GM19452 (cell line): ENCODE results near the gene CNKSR3.

Experiments used
- ATAC-seq: cut with Tn5 transposase; IDR thresholded peaks from one replicate; pipeline ENCODE4 v1.9.1; 2021; ENCODE audit not compliant: unreplicated experiment

Gene CNKSR3

DNA sequence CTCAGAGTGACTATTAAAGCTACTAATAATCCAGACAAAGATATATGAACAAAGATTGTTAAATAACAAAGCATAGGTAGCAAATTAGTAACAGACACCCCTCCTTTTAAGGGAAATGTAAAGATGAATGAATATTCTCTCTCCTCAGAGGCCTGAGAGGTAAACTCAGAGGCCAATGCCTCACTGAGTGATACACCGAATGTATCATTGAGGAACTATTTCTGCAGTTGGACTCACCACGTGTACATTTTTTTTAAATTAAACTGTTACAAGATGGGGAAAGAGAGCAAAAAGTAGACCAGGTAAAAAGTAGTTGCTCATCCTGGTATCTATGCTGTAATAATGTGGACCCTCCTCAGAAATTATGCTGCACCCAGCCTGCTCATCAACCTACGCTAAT lies 81.6 kb downstream of the CNKSR3 start:
- no peak for ATAC-seq

DNA sequence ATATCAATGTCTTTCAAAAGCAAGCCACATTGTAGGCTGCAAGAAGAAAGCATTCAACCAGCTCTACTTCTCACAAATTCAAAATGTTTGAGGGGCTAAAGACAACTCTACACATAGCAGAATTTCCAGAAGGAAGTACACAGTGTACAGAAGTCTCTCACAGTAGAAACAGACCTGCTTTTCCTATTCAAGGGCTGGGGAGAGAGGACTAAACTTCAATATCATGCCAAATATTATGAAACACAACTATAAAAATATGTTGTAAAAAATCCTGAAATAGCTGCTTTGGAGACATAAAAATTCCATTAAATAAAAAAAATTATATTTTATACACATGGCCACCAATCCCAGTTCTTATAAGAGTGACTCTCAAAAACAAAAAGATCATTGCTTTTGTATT lies 83.0 kb downstream of the CNKSR3 start:
- ATAC-seq, result no peak

DNA sequence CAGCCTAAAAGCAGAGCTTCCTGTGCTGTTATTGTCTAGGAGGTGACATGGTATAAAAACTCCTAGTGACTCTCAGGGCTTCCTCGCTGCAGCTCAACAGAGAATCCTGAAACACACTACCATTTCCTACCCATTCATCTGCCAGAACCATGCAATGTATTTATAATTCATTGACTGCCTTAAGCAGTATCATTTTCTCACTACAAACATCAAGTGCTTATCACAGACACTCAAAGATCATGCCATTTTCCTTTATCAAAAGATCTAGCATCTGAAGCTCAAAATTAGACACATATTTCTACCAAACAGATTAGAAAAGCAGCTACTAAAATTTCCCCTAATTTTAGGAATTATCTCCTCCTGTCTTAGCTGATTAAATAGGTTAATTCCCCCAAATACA lies 83.5 kb downstream of the CNKSR3 start:
- ATAC-seq, result no peak

DNA sequence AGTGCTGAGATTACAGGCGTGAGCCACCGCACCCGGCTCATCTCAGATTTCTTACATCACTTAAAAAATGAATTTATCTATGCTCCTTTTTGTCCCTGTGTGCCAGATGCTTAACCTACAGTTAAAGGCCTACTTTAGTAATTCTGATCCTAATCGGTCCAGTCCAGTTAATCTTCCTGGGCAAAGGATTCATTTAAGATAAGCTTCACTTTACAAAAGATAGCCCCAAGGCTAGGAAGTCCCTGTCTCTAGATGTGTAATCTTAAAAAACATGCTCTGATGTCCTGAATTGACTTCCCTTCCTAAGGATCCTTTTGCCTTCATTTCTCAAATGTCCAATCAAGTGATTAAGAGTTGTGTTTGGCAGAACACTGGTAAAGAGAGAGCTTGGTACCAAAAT lies 85.5 kb downstream of the CNKSR3 start:
- no peak for ATAC-seq

DNA sequence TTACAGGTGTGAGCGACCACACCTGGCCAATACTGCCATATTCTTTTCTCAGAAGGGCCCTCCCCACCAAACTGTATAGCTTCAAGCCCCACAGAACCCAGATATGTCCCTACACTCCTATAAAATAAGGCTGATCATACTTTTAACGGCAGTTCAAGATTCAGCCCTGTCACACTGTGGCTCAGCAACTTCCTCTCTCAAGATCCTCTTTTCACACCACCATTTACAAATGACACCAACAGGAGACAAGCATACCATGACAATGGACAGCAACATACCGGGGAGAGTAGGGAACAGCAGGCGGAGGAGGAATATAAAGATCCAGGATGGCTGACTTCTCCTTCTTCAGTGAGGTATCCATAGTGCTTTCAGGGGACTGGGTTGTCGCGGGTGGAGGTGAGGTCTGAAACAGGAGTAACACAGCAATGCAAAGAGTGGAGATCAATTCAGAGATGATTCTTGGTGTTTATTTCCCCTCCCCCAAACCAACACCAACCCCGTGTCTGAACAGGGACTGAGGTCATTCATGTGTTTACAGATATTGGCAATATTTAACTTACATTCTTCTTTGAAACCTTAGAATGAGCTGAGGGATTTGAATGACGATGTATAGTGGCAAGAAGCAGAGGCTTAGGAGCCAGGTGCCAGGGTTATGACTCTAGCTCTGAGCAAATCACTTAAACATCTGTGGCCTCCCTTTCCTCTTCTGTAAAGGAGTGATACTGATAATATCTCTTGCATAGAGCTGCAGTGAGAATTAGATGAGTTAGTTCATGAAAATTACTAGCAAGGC lies 96.3 kb downstream of the CNKSR3 start:
- ATAC-seq, result peak; percentile 81

DNA sequence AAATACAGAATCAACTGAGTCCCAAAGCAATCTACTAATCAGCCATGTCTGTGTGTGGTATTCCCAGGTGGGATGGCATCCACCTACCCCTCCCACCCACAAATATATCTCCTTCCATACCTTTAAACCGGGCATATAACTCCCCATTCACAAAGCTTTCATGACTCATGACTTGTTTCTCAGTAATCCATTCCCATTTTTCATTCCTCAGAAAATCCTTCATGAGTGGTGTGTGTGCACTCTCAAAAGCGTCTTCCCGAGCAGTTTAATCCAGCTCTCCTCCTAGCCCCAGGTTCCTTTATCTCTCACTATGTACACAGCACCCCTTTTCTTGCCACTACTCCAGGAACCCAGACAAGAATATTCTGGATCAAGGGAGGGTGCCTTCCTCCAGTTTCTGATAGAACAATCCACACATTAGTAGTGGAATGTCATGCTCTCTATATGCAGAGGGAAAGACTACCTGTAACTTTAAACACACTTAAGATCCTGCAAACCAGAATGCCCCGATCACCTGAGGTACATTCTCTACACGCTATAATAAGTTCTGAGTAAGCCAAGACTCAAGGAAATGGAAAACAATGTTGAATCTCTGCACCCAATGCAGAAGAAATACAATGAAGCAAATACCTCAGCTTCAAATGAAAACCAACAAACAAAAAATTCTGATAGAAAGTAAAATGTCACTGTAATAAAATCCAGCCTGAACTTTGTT lies 98.2 kb downstream of the CNKSR3 start:
- ATAC-seq, result no peak

DNA sequence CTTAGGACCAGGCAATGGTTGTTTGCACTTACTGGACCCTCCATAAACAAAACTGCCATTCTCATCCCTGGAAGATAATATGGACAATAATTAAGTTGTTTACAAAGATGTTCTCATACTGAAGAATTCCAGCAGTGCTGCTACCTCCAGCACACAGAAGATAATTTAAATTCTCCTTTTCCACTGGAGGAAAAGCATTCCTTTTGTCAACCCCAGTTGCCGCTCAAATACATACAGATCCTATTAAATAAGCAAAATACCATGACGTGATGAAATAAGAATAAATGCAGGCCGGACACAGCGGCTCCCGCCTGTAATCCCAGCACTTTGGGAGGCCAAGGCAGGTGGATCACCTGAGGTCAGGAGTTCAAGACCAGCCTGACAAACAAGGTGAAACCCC lies 99.4 kb downstream of the CNKSR3 start:
- ATAC-seq, result no peak

DNA sequence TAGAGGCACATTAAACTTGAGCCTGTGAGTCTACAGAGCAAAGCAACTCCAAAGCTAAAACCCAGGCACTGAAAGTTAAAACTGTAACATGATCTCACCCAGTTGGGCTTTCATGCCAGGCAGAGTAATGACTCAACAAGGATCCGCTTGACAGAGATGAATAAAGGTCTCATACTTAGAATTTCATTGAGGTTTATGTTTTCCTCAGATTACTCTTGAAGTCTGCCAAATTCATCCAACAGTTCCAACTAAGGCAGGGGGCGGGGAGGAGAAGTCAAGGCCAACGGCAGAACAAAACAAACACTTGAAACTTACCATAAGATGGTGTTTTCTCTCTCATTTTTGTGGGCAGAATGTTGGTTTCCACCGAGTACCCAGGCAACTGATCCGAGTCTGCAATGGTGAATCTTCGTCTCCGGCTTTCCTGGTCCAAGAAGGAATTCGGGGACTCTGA lies 99.8 kb downstream of the CNKSR3 start:
- no peak for ATAC-seq

DNA sequence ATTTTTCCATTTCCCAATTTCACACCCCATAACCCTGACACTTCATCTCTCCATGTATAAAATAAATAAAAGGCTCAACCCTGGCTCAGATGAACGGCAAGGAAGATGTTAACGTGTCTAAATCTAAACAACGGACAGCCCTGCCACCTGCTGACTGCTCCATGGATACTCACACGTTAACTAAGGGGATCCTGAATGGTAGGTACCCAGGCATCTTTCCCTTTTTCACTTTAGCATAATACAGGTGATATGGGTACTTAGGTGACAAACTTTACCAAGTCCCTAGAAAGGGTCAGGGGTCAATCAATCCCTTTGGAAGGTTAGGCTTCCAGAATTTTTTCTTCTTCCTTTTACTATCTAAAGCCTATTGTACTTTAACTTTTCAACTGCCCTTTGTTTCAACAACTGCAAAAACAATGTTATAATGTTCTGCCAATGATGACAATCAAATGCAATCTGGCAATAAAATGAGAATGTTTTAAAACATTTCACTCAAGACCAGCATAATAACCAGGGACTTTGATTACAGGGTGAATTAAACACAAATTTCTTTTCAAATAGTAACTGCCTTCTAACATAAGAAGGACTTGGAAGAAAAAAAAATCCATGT lies 101.5 kb downstream of the CNKSR3 start:
- no peak for ATAC-seq

DNA sequence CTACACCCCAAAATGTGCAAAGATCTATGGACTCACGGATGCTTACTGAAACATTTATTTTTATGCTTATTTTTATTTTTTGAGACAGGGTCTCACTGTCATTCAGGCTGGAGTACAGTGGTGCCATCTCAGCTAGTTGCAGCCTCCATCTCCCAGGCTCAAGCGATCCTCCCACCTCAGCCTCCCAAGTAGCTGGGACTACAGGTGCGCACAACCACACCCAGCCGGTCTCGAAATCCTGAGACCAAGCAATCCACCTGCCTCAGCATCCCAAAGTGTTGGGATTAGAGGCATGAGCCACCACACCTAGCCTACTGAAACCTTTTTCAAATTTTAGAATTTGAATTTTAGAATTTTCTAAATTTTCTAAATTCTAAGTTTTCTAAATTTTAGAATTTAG lies 103.0 kb downstream of the CNKSR3 start:
- no peak for ATAC-seq

DNA sequence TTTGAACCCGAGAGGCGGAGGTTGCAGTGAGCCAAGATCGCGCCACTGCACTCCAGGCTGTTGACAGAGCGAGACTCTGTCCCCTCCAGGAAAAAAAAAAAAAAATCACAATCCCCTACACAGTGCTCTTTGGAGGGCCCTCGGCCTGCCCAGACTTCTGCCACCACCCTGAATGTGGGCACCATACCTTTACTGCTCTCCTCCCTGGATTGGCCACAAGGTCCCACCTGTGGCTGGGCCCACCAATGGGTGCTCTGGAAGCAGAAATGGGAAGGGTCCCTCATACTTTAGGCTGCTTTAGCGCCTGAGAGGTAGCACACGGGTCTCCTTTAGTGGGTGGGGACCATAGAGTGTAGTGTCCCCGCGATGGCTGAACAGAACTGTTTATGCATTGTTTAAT lies 103.6 kb downstream of the CNKSR3 start:
- no peak for ATAC-seq

DNA sequence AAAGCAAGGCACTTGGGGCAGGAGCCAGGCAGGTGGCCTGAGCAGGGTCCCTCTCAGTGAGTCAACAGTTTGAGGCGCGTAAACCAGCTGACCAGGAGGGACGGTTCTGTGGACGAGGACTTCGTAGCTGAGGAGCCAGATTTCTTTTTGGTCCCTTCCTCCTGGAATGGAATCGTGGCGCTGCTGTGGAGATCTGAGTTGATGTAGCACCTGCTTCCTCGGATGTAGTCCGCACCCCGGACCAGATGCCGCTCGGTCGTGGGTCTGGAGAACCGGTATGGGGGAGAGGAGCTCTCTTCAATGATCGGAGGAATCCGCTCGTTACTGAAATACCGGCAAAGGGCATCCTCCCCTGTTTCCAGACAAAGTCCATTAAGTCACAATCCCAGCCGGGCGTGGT lies 104.2 kb downstream of the CNKSR3 start:
- no peak for ATAC-seq

DNA sequence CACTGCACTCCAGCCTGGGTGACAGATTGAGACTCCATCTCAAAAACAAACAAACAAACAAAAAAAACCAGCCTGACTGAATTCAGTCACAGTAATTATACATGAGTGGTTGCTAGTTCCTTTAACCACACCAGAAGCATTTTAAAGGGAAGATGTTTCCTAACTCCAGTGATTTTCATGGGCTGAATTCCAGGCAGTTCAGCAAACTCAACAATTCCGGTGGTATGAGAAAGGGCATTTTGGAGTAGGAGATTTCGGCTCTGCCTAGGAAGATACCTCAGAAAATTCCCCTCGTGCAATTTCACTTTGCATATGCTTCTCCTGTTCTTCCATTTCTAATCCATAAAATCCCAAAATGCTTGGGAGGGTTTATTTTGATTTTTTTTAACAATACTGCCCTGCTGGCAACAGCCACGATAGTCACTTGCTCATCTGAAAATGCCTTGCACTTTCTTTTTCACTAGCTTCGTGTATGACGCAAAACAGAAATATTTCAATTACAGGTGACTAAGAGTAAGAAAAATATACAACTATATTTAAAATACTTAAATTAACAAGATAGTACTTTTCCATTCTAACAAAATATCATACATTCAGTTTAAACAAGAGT lies 105.6 kb downstream of the CNKSR3 start:
- no peak for ATAC-seq

DNA sequence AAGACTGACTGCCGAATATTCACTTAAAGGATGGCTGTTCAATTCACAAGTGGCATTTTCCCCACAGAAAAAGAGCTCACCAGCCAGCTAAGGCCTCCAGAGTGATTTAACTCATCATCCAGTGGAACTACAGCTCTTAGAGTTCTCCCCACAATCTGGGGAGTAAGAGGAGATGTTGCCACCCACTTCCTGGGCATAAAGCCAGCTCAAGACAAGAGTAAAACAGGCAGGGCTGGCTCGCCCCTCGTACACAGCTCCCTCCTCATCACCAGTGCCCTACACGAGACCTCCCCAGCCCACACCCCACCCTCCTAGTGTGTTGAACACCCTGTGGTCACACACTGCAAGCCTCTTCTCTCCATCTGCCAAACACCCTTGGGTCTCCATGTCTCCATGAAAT lies 106.7 kb downstream of the CNKSR3 start:
- ATAC-seq, result no peak

DNA sequence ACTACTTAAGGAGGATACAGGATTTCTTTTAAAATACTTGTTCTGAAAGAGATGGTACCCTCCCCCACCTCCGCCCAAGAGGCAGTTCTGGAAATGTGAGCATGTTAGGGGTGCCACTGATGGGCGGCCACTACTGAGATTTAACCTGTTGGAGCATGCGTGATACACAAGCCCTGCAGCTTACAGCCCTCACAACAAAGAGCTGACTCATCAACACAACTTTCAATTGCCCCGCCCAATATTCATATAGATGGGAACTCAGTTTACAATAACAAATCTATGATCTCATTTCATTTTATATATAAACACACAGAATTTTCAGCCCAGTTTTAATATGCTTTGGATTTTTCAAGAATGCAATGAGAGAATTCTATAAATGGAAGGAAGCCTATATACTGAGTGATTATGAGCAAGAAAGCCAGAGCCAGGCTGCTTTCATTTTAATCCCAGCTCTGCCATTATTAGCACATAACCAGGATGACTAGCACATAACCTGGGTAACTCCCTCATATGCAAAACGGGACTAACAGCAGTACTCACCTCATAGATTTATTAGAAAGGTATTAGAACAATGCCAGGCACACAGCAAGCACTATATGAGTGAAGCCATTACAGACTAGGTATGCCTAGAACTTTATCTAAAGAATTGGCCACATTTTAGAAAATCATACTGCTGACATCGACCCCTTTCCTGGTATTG lies 108.3 kb downstream of the CNKSR3 start:
- ATAC-seq, result no peak

DNA sequence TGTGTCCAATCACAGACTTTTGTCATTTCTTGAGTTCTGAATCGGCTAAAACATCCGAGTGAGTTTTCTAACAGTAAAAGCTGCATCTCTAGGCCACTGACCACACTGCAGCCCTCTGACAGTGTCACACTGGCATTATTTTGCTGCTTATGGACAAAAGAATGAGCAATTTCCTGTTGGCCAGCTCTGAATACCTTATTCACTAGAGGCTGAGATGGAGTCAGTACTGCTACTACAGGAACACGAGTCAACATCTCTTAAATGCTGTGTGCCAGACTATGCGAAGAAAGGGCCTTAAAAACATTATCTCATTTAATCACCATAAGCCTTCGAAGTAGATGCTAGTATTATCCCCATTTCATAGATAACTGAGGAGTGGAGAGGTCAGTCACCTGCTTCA lies 111.4 kb downstream of the CNKSR3 start:
- no peak for ATAC-seq

DNA sequence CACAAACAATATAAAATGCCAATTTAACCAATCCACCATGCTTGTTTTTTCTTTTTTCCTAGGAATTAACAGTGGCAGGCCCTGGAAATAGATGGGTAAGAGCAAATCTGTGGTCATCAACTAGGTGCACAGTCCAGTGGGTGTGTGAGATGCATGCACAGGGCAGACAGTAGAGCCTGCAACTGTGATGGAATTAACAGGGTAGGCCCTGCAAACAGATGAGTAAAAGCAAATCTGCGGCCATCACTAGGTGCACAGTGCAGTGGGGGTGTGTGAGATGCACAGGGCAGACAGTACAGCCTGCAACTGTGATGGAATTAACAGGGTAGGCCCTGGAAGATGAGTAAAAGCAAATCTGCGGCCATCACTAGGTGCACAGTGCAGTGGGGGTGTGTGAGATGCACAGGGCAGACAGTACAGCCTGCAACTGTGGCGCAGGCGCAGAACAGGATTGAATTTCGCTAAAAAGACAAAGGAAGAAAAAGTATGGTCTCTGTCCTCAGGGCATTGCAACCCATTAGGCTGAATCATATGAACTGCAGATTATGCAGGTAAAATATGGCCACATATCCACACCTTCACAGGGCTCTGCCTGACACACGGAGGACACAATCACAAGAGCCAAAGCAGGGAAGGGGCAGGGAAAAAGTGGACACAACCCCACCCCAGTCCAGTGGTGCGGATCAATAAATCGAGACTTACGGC lies 112.8 kb downstream of the CNKSR3 start:
- ATAC-seq, result no peak

DNA sequence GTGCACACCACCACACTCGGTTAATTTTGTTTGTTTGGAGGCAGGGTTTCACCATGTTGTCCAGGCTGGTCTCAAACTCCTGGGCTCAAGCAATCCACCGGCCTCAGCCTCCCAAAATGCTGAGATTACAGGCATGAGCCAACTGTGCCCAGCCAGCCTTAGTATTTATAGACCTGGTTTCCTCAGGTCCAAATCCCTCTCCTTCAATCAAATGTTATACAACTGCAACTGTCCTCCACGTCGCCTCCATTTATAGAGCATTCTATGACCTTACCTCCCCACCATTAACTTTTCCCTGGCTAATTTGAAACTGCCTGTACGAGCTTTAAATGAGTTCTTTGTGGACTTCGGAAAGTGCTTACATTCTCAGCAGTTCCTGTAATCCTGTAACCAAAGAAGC lies 114.6 kb downstream of the CNKSR3 start:
- no peak for ATAC-seq

DNA sequence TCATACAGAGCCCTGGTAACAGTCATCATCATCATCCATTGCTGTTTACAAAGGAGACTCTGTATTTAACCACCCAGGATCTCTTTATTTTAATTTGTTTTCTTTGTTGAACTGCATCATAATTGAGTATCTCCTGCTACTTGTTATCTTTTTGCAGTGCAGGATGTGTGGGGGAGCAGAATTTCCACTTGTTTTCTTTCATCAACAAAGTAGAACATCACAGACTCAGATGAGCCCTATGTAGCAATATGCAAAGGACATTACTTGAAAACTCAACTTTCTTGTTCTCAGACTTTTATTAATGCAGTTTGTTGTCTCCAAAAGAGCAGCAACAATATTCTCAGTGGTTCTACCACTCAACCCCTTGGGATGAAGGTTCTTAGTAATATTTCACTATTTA lies 115.2 kb downstream of the CNKSR3 start:
- ATAC-seq, result no peak

DNA sequence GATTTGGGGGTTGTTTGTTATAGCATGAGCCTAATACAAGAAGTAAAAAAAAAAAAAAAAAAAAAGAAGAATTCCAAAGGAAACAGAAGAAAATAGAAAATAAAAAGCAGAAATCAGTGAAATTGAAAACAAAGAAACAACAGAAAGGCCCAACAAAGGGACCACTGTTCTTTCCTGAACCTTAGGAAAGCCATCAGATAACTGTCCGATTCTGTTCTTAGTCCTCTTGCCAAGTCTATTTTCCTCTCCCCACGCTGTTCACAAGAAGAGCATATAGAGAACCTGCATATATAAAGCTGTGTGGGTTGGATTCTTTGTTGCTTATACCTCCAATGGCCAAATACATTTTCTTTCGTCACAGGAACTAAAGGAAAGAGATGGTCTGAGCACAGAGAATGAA lies 115.9 kb downstream of the CNKSR3 start:
- no peak for ATAC-seq

DNA sequence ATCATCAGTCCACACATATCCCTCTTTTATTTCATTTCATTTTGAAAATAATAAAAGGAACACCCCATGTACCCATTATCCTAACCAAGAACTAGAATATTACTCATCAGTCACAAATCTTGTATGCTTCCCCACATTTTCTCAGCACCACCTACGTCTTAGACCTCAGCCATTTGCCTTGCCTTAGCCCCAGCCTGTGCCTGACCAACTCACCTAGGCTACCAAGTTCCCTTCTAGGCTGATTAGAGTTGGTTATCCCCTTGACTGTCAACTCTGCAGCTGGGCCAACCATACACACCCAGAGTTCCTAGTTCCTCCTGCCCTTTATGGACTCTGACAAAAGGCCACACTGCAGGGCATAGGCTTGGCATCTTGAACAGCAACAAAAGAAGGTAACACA lies 120.5 kb downstream of the CNKSR3 start:
- ATAC-seq, result no peak
